IPS-NIHi7 (cell line): Measurements from ENCODE around the gene KRT78.
A peak's percentile ranks its signal among the peaks of the same experiment; 100 is the strongest.

Experiments used
- DNase-seq: peaks from one replicate; pipeline ENCODE4 v3.0.0; 2012; ENCODE audit warnings: mixed read lengths; ENCODE audit errors: extremely low spot score

KRT78 gene

DNA sequence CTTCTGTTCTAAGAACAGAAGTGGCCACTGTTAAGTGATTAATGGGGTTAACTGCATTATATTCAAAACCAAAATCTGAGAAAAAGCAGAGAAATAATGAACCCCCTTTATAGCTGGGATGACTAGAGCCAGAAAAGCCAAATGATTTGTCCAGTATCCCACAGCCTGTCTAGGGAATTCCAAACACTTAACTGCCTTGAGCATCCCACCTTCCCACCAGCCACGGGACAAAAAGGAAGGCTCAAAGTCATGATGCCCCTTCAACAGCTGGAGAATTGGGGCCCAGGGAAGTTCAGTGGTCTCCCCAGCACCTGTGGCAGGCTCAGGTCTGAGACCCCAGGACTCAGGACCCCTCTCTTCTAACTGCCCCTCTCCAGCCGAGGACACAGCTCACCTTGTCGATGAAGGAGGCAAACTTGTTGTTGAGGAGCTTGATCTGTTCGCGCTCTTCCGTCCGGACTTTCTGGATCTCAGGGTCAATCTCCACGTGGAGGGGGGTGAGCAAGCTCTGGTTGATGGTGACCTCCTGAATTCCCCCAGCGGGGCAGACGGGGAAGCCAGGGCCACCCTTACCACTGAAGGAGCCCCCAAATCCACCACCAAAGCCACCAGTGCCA is 35.5 kb downstream of the KRT78 start:
- no peak for DNase-seq

DNA sequence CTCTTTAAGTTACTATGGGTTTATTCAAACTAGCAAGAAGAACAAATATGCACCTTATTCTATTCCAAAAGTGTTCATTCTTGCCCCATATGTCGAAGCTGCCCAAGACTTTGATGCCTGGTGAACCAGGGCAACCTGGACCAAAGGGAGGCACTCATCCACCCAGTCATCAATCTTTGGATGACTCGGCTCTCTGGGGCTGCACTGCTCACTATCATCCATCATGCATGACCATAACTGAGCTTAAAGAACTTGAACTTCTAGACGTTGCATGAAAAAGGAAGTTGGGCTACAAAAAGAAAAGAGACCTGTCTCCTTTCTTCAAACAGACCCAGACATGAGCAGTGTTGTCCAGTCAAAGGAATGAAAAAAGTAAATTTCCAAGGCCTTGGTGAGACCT is 36.0 kb downstream of the KRT78 start:
- DNase-seq, result no peak

DNA sequence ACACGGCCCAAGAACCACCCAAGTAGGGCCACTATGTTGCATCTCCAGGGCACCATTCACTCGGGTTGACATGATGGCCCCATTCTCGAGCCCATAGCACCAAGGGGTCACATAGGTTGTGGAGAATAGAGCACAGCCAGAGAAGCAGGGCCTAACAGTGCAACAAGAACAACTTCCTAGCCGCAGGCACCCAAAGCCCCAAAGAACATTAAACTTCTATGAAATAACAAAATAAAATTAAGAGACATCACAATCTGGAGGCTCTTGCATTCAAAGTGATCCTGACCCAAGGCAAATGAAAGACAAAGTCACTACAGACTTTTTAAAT is 36.8 kb downstream of the KRT78 start:
- no peak for DNase-seq

DNA sequence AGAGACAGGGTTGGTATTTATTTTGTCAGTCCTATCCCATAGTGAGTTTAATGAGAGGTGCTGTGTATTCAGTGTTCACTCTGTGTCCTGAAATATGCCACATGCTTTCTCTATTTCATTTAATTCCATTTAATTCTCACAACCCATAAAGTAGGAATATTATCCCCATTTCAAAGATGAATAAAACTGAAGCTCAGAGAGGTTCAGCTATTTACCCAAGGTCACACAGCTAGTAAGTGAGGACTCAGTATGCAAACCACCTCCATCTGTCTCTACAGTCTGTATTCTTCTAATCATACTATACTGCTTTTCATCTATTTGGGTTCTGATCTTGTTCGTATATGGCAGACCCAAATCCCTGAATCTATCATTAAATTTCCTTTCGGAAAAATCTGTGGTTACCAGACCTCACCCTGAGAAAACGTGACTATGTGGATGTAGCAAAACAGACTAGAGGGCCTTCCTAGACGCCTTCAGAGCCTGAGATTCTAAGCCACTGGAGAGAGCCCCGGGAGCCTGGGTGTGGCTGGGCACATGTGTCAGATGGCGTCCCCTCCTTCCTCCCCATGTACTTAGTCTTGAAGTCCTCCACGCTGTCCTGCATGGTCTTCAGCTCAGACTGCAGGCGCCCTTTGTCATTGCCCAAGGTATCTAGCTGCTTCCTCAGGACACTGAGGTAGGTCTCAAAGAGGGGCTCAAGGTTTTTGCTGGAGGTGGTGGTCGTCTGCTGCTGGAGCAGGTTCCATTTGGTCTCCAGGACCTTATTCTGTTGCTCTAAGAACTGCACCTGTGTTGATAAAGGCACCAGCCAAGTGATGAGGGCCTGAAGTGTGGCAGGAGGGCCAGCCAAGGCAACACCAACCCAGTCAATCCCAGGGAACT is 37.4 kb downstream of the KRT78 start:
- DNase-seq, result no peak

DNA sequence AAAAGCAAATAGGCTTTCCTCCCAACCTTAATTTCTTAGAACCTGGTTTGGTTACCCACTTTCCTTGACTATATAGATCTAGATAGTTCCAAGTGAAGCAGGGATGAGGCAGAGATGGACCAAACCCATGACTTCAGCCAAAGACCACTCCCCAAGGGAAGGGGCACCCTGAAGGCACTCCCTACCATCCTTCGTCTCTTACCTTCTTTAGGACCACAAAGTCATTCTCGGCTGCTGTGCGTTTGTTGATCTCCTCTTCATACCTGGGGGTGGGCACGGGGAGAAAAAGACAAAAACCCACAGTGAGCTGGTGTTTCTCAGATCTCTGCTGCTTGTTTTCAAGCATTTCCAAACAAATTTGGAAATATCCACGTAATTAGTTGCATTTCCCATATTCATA is 38.2 kb downstream of the KRT78 start:
- DNase-seq, result no peak

DNA sequence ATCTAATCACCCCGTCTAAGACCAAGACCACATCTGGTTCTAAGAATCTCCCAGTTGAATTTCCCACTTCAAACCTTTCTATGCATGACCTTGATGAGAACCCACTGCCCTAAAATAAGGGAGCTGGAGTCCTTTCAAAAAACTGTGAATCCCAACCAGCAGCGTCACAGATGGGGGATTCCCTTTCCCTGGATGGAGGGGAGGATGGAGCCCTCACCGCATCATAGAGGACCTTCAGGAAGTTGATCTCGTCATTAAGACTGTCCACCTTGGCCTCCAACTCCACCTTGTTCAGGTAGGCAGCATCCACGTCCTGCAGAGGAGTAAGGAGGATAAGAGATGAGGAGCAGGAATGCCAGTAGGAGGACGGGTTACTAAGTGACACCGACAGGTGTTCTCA is 39.6 kb downstream of the KRT78 start:
- DNase-seq, result no peak

DNA sequence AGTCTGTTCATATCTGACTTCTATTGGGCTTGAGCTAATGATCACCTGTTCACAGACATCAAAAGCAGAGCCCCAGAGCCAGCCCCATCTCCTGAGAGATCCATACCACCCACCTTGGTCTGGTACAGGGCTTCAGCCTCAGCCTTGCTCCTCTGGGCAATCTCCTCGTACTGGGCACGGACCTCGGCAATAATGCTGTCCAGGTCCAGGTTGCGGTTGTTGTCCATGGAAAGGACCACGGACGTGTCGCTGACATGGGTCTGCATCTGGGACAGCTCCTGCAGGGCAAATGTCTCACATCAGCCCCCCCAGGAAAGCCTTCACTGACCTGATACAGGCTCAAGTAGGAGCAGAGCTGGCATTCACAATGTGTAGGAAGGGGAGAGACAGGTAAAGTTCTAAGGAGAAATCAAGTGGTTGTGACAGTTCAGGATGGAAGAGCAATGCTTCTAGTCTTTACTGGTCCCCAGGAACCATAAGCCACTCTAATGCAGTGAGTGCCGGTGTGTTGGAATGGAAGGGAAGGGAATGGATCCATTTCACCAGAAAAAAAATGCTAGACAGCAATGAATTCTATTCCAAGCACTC is 40.1 kb downstream of the KRT78 start:
- DNase-seq, result no peak

DNA sequence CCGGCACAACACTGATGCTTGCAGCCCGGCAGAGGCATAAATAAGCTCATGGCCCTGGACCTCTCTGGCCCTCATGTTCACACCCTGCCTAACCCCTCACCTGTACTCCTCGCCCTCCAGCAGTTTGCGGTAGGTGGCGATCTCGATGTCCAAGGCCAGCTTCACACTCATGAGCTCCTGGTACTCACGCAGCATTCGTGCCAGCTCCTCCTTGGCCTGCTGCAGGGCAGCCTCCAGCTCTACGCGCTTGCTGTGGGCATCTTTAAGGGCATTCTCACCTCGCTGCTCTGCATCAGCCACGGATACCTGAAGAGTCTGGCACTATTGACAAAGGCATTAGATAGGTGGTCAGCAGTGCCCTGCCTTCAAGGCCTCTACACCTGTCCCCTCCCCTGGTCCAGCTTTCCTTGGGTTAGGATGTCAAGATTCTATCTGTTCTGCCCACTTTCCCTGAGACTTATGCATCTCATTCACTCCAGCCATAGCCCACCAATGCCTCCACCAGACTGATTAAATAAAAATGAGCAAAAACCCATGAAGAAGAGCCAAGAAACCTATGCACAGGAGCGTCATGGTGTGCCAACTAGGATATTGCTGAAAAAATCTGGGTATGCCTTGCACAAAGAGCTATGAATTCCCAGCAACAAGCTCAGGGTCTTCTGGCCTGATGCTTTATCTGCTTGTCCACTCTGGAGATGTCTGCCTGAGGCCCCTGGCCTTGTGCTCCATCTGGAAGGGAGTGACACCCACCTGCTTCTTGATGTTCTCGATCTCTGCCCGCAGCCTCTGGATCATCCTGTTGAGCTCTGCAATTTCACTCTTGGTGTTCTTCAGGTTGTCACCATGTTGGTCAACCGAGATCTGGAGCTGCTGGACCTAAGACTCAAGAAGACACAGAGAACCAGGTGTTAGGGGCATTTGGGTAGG is 41.0 kb downstream of the KRT78 start:
- no peak for DNase-seq

DNA sequence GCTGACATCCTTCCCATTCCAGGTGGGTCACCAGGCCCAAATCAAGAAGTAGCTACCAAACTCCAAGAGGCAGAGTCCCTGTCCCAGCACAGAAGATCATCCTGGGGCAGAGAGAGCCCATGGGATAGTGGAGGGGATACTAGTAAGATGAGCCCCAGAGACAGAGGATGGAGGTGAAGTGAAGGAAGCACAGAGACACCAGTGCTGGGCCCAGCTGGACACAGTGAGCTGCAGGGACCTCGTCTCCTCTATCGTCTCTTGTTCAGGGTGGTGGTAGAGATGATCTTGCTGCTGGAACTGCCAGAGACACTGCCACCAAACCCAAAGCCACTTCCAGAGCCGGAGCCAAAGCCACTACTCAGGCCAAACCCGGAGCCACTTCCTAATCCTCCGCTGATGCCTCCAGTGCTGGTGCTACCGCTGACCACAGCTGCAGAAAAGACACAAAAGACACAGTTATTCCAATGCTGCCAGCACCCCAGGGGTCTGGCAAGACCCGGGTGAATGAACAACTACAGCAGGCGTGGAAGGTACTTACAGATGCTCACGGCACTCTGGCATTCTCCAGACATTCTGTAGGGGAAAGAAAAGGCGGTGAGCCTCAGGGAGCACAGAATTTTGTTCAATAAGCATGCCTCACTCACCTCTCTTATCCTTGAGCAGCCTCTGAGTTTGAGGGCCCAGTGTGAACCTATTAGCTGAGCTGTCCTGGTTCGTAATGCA is 41.8 kb downstream of the KRT78 start:
- DNase-seq, result no peak

DNA sequence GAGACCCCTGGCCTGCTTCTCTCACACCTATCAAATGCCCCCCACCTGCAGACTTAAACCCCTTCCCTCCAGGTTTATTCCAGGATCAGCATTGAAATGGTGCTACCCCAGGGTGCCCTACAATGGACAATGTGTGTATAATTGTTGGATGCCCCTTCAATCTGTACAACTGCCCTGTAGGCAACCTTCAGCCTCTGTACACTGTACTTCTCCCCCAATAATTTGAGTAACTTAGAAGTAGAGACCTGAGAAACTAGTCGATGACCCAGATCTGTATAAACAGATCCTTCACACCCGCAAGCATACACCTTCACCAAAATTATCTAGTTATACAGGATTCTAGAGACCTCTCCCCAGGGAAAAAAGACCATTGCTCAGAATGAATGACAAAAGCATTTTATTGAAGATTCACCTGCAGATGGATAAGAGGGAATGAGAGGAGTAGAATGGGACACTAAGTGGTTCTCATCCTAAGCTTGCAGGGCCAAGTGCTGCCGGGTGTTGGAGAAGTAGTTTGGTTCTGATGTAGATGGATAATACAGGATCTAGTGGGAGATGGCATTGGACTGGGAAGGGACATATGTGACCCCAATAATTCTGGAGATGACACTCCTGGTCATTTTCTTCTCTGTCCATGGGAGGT is 42.5 kb downstream of the KRT78 start:
- no peak for DNase-seq

DNA sequence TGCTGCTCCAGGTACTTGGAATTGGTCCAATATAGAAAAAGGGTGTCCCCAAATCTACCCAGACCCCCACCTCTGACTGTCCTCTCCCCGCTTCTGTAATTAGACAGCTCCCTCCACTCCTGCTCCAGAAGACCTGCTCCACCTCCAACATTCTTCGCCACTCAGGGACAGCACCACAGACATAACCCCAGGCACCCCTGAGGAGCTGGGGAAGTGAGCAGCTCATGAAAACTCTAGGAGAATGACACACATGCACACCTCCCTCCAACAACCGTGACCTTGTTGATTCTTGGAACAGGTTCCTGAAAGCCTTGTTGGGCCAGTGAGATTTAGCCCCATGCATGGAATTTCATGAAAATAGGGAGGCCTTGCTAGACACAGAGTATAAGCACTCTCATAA is 43.1 kb downstream of the KRT78 start:
- DNase-seq, result no peak

DNA sequence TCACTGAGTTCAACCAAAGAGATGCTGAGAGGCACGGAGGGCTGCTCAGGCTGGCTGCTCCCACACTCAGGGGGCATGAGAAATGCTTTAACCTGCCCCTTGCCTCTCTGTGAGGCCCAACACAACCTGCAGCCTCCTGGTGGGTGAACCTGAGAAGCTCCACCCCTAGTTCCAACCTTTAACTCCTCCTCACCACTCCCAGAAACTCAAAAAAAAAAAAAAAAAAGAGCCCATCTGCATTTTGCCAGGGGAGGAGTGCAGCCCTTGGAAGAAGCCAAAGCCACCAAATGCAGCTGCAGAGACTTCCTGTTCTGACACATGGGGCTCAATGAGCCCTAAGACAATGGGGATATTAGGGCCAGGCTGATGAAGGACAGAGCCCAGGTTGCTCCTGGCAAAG is 43.8 kb downstream of the KRT78 start:
- DNase-seq, result peak; percentile 84

DNA sequence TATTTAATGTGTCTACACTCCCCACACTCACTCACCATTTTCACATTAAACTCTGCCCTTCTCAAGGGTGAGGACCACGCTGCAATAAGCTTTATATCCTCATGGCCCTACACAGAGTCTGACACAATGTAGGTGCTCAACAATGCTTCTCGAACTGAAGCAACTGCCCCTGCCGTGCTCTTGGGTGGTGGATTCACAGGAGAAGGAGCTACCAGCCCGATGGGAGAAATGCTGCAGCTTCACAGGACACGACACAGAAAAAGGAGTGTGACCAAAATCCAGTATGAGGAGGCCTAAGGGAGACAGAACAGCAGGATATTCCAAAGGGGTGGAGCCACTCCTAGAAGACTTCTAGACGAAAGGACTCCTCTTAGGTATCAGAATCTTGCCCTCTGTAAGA is 46.4 kb downstream of the KRT78 start:
- no peak for DNase-seq

DNA sequence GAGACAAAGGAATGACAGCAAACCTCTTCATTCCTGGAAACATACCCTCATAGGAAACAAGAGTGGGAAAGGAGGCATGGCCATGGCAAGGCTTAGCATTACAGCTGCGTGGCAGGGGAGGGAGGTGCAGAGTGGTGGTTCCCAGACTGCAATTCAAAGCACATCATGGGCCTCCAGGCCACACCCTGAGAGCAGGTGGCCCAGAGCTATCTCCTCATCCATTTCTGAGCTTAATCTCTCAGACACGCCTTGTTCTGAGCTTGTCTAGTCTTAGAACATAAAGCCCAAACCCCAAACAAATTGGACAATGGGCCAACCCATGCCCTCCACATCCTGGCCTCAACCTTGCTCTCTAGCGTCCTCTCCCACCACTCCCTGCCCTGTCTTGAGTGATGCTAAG is 47.0 kb downstream of the KRT78 start:
- no peak for DNase-seq

DNA sequence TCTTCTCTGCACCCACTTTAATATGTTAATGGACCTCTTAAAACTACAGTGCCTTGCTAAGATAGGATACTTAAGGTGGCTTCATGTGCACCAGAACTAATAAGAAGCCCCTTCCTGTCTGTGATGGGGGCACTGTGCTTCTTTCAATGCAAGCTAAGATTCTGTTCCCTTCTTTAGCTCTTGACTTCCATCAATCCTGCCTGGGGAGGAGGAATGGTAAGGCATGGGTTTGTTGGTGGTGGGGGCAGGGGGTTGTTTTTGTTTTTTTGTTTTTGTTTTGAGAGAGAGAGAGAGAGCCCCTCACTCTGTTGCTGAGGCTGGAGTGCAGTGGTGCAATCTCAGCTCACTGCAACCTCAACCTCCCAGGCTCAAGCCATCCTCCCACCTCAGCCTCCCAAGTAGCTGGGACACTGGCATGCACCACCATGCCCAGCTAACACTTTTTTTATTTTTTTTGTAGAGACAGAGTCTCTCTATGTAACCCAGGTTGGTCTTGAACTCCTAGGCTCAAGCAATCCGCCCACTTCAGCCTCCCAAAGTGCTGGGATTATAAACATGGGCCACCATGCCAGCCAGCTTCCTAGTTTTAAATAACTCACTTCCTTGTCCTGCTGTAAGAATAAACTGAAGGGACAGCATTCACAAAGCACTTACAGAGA is 48.4 kb downstream of the KRT78 start:
- DNase-seq, result no peak

DNA sequence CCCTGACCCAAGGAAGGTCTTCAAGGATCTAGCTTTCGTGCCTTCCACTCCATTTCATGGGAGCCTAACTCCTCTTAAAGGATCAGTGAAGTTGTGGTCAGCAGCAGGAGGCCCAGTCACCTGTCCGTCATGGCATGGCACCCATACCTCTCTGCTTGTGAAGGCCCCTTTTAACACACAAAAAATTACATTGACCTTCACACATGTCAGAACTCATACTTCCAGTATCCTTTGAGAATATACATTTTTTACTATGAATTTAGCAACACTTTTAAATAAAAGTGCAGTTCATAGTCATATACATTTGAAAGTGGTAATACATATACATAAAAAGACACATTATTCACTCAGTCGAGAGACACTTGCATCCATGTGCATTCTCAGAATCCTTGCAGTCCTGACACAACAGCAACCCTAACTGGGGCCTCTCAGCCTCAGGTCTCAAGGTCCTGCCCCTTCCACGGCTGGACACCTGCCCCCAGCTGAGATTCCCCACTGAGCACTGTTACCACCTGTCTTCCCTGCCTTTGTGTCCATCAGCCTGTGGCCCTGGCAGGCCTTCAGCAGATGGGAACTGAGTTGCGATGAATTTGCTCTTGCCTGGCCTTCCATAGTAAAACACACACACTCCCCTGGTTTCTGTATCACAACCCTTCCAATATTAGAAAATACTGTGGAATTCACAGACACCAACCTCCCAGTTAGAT is 49.1 kb downstream of the KRT78 start:
- DNase-seq, result no peak

DNA sequence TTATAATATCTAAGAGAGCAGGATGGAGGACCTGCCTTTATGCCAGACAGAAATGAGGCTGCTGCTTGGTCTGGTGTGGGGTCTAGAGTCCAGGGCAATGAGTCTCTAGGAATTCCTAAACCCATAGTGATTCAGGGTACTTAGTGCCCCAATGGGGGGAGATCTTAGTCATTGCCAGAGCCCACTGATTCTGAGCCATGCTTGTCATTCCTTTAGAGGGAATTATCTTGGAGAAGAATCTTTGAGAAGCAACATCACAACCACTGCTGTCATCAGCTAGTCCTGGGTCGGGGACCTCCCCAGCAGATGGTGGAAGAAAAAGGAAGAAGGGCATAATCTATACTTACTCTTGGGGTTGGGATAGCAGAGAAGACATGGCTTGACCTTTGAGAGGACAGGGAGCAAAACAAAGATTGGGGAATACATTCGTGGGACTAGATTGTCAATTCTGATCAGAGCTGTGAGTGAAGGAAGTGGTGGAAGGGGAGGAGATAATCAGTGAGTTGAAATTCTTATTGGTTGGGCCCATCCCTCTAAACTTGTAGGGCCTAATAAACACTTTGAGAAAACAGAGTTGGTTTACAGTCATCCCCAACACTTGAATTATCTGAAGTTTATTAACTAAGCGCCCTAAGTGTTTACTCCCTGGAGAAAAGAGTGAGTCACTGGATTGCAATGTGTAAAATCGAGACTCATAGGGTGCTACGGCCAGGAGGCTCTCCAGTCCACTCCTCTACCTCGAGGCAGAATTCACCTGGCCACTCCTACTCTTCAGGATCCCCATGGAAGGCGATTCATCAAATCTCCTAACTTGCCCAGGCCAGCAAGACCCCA is 49.9 kb downstream of the KRT78 start:
- DNase-seq, result no peak

DNA sequence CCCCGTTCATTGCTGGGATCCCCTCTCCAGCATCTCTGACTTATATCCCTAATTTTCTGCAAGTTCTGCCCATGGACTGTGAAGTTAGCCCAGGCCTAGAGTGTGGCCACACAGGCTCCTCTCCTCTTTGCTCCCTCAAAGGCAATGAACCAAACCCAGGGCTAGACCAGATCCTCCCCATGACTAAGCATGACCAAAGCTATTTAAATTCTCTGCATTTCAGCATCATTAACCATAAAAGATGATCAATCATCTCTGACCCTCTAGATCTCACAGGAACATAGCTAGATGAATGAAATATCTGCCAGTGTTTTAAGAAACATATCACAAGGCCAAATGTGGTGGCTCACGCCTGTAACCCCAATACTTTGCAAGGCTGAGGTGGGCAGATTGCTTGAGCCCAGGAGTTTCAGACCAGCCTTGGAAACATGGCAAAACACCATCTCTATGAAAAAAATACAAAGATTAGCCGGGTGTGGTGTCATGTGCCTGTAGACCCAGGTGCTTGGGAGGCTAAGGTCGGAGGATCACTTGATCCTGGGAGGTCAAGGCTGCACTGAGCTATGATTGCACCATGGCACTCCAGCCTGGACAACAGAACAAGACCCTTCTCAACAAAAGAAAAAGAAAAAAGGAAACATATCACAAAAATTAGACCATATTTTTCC is 50.7 kb downstream of the KRT78 start:
- DNase-seq, result no peak
